Body of pancreas (tissue), 4 donors: Measurements from ENCODE around the gene PGM1.

Experiments
- POLR2A ChIP-seq, 3 donors: fragments of 450-650 bp; IDR thresholded peaks; one replicate each; pipeline ENCODE4 v1.6.1; 2016; ENCODE audit warnings: antibody characterized with exemption in 3 of 3, mild to moderate bottlenecking in 2 of 3
- TF ChIP-seq, protein P1 (sequence below), 7 experiments: fragments of 450-650 bp in 4 of 7; fragments of 200-600 bp in 3 of 7; sonication (generic) in 3 of 7; IDR thresholded peaks; one replicate each; pipeline ENCODE4 v1.5.1; 2016 to 2019; ENCODE audit warnings: antibody characterized with exemption in 7 of 7

GRCh38 chr1:63688302-63688890 is 95.2 kb downstream of the PGM1 start:
- TF ChIP-seq, protein P1, sequence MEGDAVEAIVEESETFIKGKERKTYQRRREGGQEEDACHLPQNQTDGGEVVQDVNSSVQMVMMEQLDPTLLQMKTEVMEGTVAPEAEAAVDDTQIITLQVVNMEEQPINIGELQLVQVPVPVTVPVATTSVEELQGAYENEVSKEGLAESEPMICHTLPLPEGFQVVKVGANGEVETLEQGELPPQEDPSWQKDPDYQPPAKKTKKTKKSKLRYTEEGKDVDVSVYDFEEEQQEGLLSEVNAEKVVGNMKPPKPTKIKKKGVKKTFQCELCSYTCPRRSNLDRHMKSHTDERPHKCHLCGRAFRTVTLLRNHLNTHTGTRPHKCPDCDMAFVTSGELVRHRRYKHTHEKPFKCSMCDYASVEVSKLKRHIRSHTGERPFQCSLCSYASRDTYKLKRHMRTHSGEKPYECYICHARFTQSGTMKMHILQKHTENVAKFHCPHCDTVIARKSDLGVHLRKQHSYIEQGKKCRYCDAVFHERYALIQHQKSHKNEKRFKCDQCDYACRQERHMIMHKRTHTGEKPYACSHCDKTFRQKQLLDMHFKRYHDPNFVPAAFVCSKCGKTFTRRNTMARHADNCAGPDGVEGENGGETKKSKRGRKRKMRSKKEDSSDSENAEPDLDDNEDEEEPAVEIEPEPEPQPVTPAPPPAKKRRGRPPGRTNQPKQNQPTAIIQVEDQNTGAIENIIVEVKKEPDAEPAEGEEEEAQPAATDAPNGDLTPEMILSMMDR (IDR thresholded peaks at IDR 0.05), result no peak
- no peak for TF ChIP-seq POLR2A (IDR thresholded peaks at IDR 0.05)
